IPS-11a (cell line): ENCODE data around the gene SDR39U1.

Source experiments
- H3K4me3 ChIP-seq: one replicate; pipeline ENCODE4 v1.5.1; 2013; ENCODE audit warnings: low read depth, low read length, control low read depth

SDR39U1 gene

GRCh38 chr14:24414077-24414476 is 28.5 kb downstream of the SDR39U1 start:
- no peak overlapping the region for H3K4me3 ChIP-seq

DNA sequence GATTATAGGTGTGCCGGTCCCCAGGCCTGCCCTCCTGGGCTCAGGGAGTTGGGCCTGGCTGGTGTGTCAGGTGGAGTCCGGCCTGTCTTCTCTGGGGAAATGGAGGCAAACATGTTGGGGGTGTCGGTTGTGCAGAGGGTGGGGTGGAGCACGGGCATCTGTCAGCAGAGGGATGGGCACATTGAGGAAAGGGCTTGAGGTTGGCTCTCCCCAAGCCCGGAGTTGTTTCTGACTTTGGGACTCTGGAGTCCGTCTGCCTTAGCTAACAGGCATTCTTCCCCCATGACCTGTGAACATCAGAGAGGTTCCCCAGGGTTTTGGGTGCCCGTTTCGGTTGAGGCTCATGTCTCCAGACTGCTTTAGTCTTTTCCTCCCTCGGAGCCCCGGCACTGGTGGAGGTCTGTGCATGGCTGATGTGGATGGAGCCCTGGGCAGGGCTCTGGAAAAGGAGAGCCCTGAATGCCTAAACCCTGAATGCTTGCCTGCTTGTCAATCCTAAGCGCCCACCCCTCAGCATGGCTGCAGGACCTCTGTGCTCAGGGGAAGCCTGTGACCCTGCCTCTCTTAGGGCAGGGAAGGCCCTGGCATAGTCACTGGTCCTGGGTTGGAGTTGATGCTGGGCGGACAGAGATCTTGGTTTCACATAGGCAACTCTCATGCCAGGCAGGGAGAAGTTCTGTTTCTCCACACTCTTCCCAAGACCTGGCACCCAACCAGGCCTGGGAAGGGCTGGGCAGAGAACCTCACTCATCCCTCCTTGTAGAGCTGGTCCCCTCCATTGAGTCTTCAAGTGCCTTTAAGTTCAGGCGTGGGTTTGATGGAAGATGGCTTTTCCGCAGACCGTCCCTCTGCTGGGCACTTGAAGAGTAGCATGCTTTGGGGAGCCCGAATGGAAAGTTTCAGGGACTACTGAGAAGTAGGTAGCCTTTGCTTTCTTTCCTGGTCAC is 30.9 kb downstream of the SDR39U1 start:
- H3K4me3 ChIP-seq: no peak overlapping the region

- no peak overlapping the region for H3K4me3 ChIP-seq
These were observed 32.6 kb downstream of the SDR39U1 start for GRCh38 chr14:24409956-24410355.

DNA sequence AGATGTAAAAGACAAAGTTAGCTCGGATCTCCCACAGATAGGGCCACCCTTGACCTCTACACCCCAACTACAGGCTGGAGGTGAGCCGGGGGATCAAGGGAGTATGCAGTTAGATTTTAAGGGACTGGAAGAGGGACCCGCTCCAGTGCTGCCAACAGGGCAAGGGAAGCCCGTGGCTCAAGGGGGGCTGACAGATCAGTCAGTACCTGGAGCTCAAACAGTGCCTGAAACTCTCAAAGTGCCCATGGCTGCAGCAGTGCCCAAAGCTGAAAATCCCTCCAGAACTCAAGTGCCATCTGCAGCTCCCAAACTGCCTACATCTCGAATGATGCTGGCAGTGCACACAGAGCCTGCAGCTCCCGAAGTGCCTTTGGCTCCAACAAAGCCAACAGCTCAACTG is 33.4 kb downstream of the SDR39U1 start:
- no peak overlapping the region for H3K4me3 ChIP-seq

DNA sequence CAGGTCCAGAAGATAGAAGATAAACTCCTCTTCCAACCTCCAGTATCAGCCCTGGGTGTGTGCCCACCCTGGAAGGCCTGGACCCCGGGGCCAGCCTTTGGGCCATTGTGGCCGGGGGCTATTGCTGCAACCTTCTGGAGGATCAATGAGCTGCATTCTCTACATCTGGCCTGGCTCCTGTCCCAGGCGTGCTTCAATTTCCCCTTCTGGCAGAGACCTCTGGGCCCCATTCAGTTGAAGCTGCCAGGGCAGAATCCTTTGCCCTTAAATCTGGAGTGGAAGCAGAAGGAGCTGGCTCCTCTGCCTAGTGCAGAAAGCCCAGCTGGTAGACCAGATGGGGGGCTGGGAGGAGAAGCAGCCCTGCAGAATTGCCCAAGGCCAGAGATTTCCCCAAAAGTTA is 33.8 kb downstream of the SDR39U1 start:
- no peak overlapping the region for H3K4me3 ChIP-seq

GRCh38 chr14:24407608-24408325 is 34.8 kb downstream of the SDR39U1 start:
- H3K4me3 ChIP-seq: no peak overlapping the region

DNA sequence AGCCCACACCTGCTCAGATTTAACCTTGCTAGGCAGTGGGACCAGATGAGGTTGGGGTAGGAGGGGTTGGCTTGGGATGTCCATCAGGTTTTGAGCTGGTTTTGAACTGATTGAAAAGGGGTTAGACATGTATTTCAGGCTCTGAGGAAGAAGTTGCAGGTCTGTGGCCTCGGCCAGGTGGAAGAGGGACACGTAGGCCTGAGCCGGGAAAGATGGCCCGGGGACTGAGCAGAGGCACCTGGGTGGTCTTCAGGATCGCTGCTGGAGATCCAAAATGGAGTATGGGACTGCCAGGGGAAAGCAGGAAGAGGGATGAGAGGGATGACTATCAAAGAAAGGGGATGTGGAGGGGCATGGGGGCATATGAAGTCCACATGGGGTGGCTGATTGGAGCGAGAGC is 36.2 kb downstream of the SDR39U1 start:
- no peak overlapping the region for H3K4me3 ChIP-seq

- H3K4me3 ChIP-seq: no peak overlapping the region
These were observed 37.8 kb downstream of the SDR39U1 start for GRCh38 chr14:24404814-24405213.

DNA sequence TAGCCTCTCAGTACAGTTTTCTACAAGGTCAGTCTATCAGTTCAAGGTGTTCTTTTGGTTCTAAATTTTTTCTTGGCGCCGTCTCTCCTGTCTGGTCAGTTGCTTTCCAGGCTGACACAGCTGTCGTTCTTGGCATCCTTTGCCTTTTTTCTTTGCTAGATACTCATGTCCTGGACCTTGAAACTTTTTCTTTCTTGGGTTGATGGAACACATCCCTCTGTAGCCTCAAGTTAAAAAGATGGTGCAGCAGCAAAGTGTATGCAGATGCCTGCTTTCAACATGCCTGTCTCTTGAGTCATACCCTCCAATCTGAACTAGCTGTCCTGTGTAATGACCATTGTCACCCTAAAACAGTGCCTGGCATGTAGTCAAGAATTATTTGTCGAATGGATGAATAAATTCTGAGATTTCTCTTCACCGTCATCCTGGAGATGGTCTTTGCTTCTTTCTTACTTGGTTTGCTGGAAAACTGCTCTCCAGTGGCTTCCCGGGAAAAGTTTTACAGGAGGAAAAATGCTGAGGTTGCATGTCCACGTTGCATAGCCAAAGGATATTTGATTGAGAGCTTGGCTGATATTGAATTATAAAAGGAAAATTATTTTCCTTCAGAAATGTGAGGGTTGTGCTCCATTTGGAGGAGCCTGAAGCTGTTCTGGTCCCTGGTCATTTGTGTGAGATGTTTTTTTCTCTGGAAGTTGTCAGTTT is 39.1 kb downstream of the SDR39U1 start:
- no peak overlapping the region for H3K4me3 ChIP-seq

- no peak overlapping the region for H3K4me3 ChIP-seq
These were observed 40.5 kb downstream of the SDR39U1 start for GRCh38 chr14:24401810-24402702.

DNA sequence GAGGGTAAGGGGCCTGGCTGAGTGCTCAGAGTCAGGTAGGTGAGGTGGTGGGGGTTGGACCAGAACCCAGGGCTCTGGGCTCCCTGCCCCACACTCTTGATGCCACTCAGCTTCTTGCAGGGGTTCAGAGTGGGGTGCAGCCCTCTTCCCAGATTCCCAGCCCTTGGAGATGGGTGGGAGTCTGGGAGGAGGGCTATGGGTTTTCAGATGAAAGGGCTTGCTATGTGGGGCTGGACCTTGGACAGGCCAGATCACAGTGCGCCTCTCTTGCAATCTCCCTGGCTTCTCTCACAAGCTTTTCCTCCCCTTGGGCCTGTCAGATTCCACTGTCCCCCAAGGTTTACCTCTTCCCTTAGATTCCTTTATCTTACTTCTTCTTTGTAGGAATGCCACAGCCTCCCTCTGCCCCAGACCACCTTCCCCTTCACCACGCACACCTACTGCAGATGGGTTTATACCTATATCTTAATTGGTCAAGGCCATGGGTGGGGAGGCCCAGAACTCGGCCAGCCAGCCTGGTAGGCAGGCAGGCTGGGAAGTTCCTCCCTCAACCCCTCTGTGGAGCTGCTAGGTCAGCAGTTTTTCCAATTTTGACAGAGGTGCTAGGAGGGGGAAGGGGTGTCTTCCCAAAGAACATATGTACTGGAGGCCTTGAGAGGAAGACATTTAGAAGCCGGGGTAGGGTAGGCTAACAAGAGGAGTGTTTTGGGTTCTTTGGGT is 42.4 kb downstream of the SDR39U1 start:
- no peak overlapping the region for H3K4me3 ChIP-seq

DNA sequence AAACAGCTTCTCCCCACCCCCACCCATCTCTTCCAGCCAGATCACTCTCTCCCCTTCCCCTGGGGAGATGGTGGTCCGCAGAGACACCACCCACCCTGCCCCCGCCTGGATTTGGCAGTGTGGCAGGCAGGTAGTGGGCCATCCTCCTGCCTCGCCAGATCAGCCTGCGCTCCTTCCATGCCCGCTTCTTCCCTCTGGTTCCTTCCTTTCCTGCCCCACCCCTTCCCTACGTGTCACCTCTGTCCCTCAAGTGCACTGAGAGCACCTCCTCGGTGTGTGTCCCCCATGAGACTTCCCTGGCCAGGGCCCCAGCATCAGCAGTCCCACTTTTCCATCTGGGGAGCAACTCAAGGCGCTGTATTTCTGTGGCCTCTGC is 43.1 kb downstream of the SDR39U1 start:
- H3K4me3 ChIP-seq: peak overlapping the region; percentile 60

DNA sequence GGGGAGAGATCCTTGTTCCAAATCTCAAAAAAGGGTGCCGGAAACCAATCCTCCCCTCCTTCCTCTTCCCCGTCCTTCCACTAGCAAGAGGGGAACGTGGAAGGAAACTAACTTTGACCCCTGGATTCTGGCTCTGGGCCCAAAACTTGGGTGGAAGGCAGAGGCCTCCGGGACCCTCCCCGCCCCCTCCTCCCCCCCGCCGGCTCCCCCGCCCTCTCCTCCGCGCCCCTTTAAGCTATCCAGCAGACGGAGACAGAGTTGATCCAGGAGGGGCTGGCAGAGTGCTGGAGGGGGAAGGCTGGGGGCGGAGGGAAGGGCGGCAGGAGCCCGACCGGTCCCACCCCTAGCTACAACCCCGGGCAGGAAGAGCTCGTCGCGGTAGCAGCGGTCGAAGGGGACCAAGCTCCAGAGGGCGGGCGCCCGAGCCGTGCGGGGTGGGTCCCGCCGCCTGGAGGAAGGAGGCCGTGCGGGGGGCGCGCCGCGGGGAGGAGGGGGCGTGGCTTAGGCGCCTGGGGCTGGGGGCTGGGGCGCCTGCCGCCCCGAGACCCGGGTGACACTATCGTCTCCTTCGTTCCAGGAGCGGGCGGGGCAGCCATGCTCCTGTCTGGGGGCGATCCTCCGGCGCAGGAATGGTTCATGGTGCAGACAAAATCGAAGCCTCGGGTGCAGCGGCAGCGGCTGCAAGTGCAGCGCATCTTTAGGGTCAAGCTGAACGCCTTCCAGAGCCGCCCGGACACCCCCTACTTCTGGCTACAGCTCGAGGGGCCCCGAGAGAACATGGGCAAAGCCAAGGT is 43.7 kb downstream of the SDR39U1 start, which contains the start of gene NYNRIN:
NYNRIN (plus strand) TSS at position 351 of the 794 bp plus-strand sequence; CDS start at position 595, 244 bp downstream.
- H3K4me3 ChIP-seq: peak within 1 kb of the TSS; percentile 60

DNA sequence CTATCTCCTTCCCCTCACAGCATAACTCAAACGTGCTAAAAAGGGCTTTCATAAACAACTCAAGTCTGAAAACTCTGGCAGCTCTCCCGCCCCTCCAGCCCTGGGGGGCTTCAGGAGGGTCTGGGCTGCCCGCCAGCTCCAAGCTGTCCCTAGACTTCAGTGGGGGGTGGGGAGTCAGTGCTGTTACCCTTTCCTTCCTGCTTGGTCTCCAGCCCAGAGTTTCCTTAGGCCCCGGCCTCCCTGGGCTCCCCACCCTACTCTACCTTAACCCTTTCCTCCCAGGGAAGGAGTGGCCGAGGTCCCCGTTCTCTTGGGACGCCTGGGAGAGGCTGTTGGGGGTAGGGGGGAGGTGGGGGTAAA is 44.3 kb downstream of the SDR39U1 start:
- no peak overlapping the region for H3K4me3 ChIP-seq

GRCh38 chr14:24397639-24398292 is 44.8 kb downstream of the SDR39U1 start:
- no peak overlapping the region for H3K4me3 ChIP-seq

- H3K4me3 ChIP-seq: no peak overlapping the region
These were observed 46.7 kb downstream of the SDR39U1 start for GRCh38 chr14:24395609-24396582.

- H3K4me3 ChIP-seq: no peak overlapping the region
These were observed 48.3 kb downstream of the SDR39U1 start for GRCh38 chr14:24394275-24394674.
